ENCODE results near the gene STK11IP. TPM values are rescaled to one million over a fixed set of nuclear protein-coding genes. Genes with fewer than 3 reads are reported as not detected.

The STK11IP gene
- total and polyA plus RNA-seq, 2 of the 13 experiments (the other 11 are each of a cell fraction or from before 2014, with no cell fraction given): 12.8 to 24.0 TPM

GRCh38 chr2:219552382-219553167, 45.1 kb upstream of the STK11IP start (continued):
- TF ChIP-seq, protein P1, sequence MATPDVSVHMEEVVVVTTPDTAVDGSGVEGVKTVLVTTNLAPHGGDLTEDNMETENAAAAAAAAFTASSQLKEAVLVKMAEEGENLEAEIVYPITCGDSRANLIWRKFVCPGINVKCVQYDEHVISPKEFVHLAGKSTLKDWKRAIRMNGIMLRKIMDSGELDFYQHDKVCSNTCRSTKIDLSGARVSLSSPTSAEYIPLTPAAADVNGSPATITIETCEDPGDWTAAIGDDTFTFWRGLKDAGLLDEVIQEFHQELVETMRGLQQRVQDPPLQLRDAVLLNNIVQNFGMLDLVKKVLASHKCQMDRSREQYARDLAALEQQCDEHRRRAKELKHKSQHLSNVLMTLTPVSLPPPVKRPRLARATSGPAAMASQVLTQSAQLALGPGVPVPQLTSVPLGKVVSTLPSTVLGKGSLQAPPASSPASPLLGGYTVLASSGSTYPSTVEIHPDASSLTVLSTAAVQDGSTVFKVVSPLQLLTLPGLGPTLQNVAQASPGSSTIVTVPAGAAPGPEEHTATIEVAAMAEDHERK (CRISPR knock-in tag; IDR thresholded peaks at IDR 0.05; ENCODE audit: low read depth): peak; percentile 14; the same call in 1 of the 2 replicates
- peak; percentile 84 for TF ChIP-seq SALL1 (CRISPR knock-in tag; IDR thresholded peaks at IDR 0.05)
- no peak for TF ChIP-seq ZNF530 (CRISPR knock-in tag; IDR thresholded peaks at IDR 0.05; ENCODE audit: low read depth)
- TF ChIP-seq, protein P2, sequence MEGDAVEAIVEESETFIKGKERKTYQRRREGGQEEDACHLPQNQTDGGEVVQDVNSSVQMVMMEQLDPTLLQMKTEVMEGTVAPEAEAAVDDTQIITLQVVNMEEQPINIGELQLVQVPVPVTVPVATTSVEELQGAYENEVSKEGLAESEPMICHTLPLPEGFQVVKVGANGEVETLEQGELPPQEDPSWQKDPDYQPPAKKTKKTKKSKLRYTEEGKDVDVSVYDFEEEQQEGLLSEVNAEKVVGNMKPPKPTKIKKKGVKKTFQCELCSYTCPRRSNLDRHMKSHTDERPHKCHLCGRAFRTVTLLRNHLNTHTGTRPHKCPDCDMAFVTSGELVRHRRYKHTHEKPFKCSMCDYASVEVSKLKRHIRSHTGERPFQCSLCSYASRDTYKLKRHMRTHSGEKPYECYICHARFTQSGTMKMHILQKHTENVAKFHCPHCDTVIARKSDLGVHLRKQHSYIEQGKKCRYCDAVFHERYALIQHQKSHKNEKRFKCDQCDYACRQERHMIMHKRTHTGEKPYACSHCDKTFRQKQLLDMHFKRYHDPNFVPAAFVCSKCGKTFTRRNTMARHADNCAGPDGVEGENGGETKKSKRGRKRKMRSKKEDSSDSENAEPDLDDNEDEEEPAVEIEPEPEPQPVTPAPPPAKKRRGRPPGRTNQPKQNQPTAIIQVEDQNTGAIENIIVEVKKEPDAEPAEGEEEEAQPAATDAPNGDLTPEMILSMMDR (CRISPR knock-in tag; IDR thresholded peaks at IDR 0.05): no peak; the same call in 1 of the 2 replicates
- no peak for TF ChIP-seq ZFP36L2 (CRISPR knock-in tag; IDR thresholded peaks at IDR 0.05)
- no peak for TF ChIP-seq ZKSCAN5 (CRISPR knock-in tag; IDR thresholded peaks at IDR 0.05)
- no peak for TF ChIP-seq ZBTB21 (CRISPR knock-in tag; IDR thresholded peaks at IDR 0.05)
- TF ChIP-seq TAF1 (CRISPR knock-in tag; IDR thresholded peaks at IDR 0.05): peak; percentile 66
- TF ChIP-seq ZNF737 (CRISPR knock-in tag; IDR thresholded peaks at IDR 0.05; ENCODE audit: borderline replicate concordance): no peak
- TF ChIP-seq MTF2 (CRISPR knock-in tag; IDR thresholded peaks at IDR 0.05; ENCODE audit: borderline replicate concordance): no peak
- TF ChIP-seq IRF9 (CRISPR knock-in tag; IDR thresholded peaks at IDR 0.05; ENCODE audit: borderline replicate concordance): peak; percentile 92; the same call in 1 of the 2 replicates
- 0 out of 2 replicates have a peak, but pooled peaks have one; percentile 1 for TF ChIP-seq GZF1 (CRISPR knock-in tag; IDR thresholded peaks at IDR 0.05)
- 0 out of 2 replicates have a peak, but pooled peaks have one; percentile 45 for TF ChIP-seq TARDBP (CRISPR knock-in tag; IDR thresholded peaks at IDR 0.05)
- TF ChIP-seq, protein P3, sequence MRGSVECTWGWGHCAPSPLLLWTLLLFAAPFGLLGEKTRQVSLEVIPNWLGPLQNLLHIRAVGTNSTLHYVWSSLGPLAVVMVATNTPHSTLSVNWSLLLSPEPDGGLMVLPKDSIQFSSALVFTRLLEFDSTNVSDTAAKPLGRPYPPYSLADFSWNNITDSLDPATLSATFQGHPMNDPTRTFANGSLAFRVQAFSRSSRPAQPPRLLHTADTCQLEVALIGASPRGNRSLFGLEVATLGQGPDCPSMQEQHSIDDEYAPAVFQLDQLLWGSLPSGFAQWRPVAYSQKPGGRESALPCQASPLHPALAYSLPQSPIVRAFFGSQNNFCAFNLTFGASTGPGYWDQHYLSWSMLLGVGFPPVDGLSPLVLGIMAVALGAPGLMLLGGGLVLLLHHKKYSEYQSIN (CRISPR knock-in tag; IDR thresholded peaks at IDR 0.05; ENCODE audit: borderline replicate concordance): no peak
- TF ChIP-seq NCOA5 (CRISPR knock-in tag; IDR thresholded peaks at IDR 0.05): no peak
- peak; percentile 17; the same call in 1 of the 2 replicates for TF ChIP-seq ZNF576 (CRISPR knock-in tag; IDR thresholded peaks at IDR 0.05)
- peak; percentile 46 to 78; a peak in 1 of 4 replicates for TF ChIP-seq KLF16 (CRISPR knock-in tag; IDR thresholded peaks at IDR 0.05)
- TF ChIP-seq FOXC1 (CRISPR knock-in tag; IDR thresholded peaks at IDR 0.05; ENCODE audit: borderline replicate concordance): peak; percentile 86
- TF ChIP-seq, protein P4, sequence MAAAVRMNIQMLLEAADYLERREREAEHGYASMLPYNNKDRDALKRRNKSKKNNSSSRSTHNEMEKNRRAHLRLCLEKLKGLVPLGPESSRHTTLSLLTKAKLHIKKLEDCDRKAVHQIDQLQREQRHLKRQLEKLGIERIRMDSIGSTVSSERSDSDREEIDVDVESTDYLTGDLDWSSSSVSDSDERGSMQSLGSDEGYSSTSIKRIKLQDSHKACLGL (CRISPR knock-in tag; IDR thresholded peaks at IDR 0.05): peak; percentile 86

All from HepG2 (cell line).